Thoracic aorta (tissue), 2 donors: ENCODE data around the gene TK2. TPM values are rescaled to one million over a fixed set of nuclear protein-coding genes. Genes with fewer than 3 reads are reported as not detected.

Source experiments
- ATAC-seq: fragments of 150-250 bp; one replicate; pipeline ENCODE4 v1.8.0; 2017; ENCODE audit warnings: low read depth; ENCODE audit not compliant: insufficient number of reproducible peaks, low FRiP score
- DNase-seq: peaks from one replicate; pipeline ENCODE4 v3.0.0-alpha.2; 2020; ENCODE audit warnings: low spot score
- H3K27ac ChIP-seq, 2 donors: fragments of 200-600 bp; sonication (generic); 1 replicate in 1 of 2; 2 replicates in 1 of 2; pipeline ENCODE4 v1.5.1; 2016; ENCODE audit warnings: mild to moderate bottlenecking in 2 of 2, moderate library complexity in 2 of 2
- H3K27me3 ChIP-seq: fragments of 200-600 bp; sonication (generic); replicated peaks from 2 replicates; pipeline ENCODE4 v1.6.0; 2016; ENCODE audit warnings: mild to moderate bottlenecking; ENCODE audit not compliant: insufficient read depth
- H3K36me3 ChIP-seq: fragments of 200-600 bp; sonication (generic); one replicate; pipeline ENCODE4 v1.5.1; 2016
- H3K4me1 ChIP-seq, 2 donors: fragments of 200-600 bp; sonication (generic); 1 replicate in 1 of 2; 2 replicates in 1 of 2; pipeline versions ENCODE4 v1.5.1 to v1.6.0; 2016; ENCODE audit warnings: low read depth in 2 of 2, mild to moderate bottlenecking in 1 of 2; ENCODE audit not compliant: control insufficient read depth in 1 of 2
- H3K4me3 ChIP-seq: fragments of 200-600 bp; sonication (generic); 2 replicates; pipeline ENCODE4 v1.5.1; 2016; ENCODE audit warnings: mild to moderate bottlenecking
- H3K9me3 ChIP-seq: fragments of 200-600 bp; sonication (generic); 2 replicates; pipeline ENCODE4 v1.5.1; 2016
- CTCF ChIP-seq: fragments of 200-600 bp; sonication (generic); IDR thresholded peaks from one replicate; pipeline ENCODE4 v1.5.1; 2019; ENCODE audit warnings: antibody characterized with exemption
- total RNA-seq, 2 donors: library from RNA; depleted of rRNA; stranded (reverse); fragments of >200 nt; gene quantifications; one replicate each; pipeline versions ENCODE4 v1.1.0 to v1.2.3, GENCODE V29; 2016

The TK2 gene
- total RNA-seq, 2 donors from 2014 or later = 41.7 to 55.5 TPM

GRCh38 chr16:66509576-66509975 is 40.3 kb downstream of the TK2 start:
- no peaks in the 10 kb centered on the region for H3K9me3 ChIP-seq
- H3K27ac ChIP-seq = peak overlapping the region; percentile 70 to 94
- no peaks in the 10 kb centered on the region for H3K36me3 ChIP-seq
- no peaks in the 10 kb centered on the region for H3K27me3 ChIP-seq
- no peak for ATAC-seq
- H3K4me3 ChIP-seq = no peak overlapping the region
- DNase-seq = no peak
- H3K4me1 ChIP-seq = peaks cover 51 to 73% of the 10 kb centered on the region in 2 donors
- TF ChIP-seq CTCF = no peak

- no peak for TF ChIP-seq CTCF
- Histone ChIP-seq H3K9me3 (no peaks in the 10 kb centered on the region), H3K4me1 (peaks cover 54 to 74% of the 10 kb centered on the region in 2 donors), H3K27ac (peak overlapping the region; percentile 70 to 94), H3K27me3 (no peaks in the 10 kb centered on the region), H3K4me3 (no peak overlapping the region), H3K36me3 (no peaks in the 10 kb centered on the region)
- no peak for ATAC-seq
- DNase-seq = no peak
Observed at GRCh38 chr16:66508914-66509496, 40.9 kb downstream of the TK2 start.

- no peaks in the 10 kb centered on the region for H3K27me3 ChIP-seq
- ATAC-seq = no peak
- H3K4me3 ChIP-seq = no peak overlapping the region
- DNase-seq = no peak
- peak overlapping the region; percentile 70 to 94 for H3K27ac ChIP-seq
- no peaks in the 10 kb centered on the region for H3K36me3 ChIP-seq
- peaks cover 58 to 74% of the 10 kb centered on the region in 2 donors for H3K4me1 ChIP-seq
- H3K9me3 ChIP-seq = no peaks in the 10 kb centered on the region
- no peak for TF ChIP-seq CTCF
Observed at GRCh38 chr16:66508248-66508913, 41.5 kb downstream of the TK2 start.

- DNase-seq = no peak
- Histone ChIP-seq H3K36me3 (no peaks in the 10 kb centered on the region), H3K27ac (peak overlapping the region; percentile 70 to 94), H3K4me3 (no peak overlapping the region), H3K9me3 (no peaks in the 10 kb centered on the region), H3K4me1 (peaks cover 58 to 74% of the 10 kb centered on the region in 2 donors), H3K27me3 (no peaks in the 10 kb centered on the region)
- no peak for TF ChIP-seq CTCF
- no peak for ATAC-seq
Observed at GRCh38 chr16:66507731-66508239, 42.1 kb downstream of the TK2 start.

GRCh38 chr16:66503612-66504011 is 46.3 kb downstream of the TK2 start:
- H3K4me3 ChIP-seq = peak overlapping the region; percentile 59
- no peak for TF ChIP-seq CTCF
- ATAC-seq (no peak), DNase-seq (no peak)
- no peaks in the 10 kb centered on the region for H3K36me3 ChIP-seq
- peak overlapping the region; percentile 84 to 85 for H3K27ac ChIP-seq
- peaks cover 27 to 43% of the 10 kb centered on the region in 2 donors for H3K4me1 ChIP-seq
- no peaks in the 10 kb centered on the region for H3K27me3 ChIP-seq
- H3K9me3 ChIP-seq = no peaks in the 10 kb centered on the region
